ENCODE measurements around the gene BMPR1A.
A peak's percentile ranks its signal among the peaks of the same experiment; 100 is the strongest.

Gene BMPR1A

DNA sequence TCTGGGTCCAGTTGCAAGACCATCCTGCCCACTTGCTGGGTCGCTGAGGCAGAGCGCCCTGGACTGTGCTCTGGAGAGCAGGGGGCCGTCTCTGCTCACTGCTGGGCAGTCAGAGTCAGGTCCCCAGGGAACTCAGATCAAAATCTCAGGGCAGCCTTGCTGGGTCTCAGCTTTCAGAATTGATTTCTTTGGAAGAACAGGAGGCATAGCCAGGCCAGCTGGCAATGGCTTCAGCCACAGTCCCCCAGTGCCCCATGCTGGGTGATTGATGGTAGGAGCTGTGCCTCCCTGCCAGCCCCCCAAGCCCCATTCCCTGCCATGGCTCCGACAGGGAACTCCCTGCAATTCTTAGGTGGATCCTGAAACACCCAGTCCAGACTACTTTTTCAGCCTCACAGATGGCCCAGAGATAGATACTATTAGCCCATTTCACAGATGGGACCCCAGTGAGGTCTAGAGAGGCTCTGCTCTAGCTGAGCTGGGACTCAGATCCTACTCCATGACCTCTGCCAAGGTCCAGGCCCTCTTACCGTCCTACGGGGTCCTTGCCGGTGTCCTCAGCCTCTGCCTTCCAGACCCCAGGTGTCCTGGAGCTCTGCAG, 200.5 kb downstream of the BMPR1A start:
- Histone ChIP-seq H3K36me3 (ENCODE audit: control insufficient read depth, insufficient read depth, low read length) (no peaks in the 10 kb centered on the region), H3K4me1 (no peaks in the 10 kb centered on the region), H2AFZ (no peak overlapping the region), H3K4me3 (ENCODE audit: low read depth, low read length) (peak overlapping the region; percentile 34), H3K9ac (no peak overlapping the region), H3K79me2 (no peaks in the 10 kb centered on the region), H3K9me3 (ENCODE audit: control insufficient read depth, low read length) (no peaks in the 10 kb centered on the region), H3K4me2 (ENCODE audit: low read length) (peak overlapping the region; percentile 44), H3K27ac (peak overlapping the region; percentile 67), H3K27me3 (ENCODE audit: control insufficient read depth, insufficient read depth, low read length) (no peaks in the 10 kb centered on the region)
- TF ChIP-seq, protein P1, sequence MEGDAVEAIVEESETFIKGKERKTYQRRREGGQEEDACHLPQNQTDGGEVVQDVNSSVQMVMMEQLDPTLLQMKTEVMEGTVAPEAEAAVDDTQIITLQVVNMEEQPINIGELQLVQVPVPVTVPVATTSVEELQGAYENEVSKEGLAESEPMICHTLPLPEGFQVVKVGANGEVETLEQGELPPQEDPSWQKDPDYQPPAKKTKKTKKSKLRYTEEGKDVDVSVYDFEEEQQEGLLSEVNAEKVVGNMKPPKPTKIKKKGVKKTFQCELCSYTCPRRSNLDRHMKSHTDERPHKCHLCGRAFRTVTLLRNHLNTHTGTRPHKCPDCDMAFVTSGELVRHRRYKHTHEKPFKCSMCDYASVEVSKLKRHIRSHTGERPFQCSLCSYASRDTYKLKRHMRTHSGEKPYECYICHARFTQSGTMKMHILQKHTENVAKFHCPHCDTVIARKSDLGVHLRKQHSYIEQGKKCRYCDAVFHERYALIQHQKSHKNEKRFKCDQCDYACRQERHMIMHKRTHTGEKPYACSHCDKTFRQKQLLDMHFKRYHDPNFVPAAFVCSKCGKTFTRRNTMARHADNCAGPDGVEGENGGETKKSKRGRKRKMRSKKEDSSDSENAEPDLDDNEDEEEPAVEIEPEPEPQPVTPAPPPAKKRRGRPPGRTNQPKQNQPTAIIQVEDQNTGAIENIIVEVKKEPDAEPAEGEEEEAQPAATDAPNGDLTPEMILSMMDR (IDR thresholded peaks at IDR 0.05) = no peak

DNA sequence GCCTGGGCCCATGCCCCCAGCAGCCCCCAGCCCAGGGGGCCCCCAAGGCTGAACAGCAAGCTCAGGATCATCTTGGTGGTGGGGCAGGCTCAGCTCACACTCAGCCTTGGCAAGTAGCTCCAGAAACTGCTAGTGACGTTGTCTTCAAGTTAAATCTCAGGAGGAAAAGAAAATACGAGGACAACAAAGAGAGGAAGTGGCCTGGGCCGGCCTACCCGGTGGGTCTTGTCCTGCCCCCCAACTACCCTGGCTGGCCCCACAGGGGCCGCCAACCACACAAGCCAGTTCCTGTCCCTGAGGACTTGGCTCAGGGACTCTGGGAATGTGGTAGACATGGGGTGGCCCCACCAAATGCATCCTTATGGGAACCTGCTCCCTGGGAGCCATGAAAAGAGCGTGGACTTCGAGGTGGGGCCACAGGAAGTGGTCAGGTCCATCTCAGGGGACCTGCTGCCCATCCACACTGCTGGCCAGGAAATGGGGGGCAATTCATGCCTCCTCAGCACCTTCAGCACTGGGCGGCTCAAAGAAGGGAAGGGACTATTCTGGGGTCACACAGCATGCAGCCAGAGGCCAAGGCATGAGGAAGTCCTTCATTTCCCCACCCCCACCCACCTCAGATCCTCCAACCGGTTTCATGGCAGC, 201.2 kb downstream of the BMPR1A start, which contains the start of gene MMRN2:
TSS of gene MMRN2 (minus strand) at position 145 of the 645 bp plus-strand sequence. CDS start at position 71, 74 bp downstream.
- no peak within 1 kb of the TSS for H2AFZ ChIP-seq
- H3K9me3 ChIP-seq (ENCODE audit: control insufficient read depth, low read length) = no peaks in the 10 kb centered on the region
- no peaks in the 10 kb centered on the region for H3K4me1 ChIP-seq
- H3K27ac ChIP-seq = peak within 1 kb of the TSS; percentile 67
- no peak within 1 kb of the TSS for H3K9ac ChIP-seq
- no peaks in the 10 kb centered on the region for H3K79me2 ChIP-seq
- no peaks in the 10 kb centered on the region for H3K36me3 ChIP-seq (ENCODE audit: control insufficient read depth, insufficient read depth, low read length)
- no peaks in the 10 kb centered on the region for H3K27me3 ChIP-seq (ENCODE audit: control insufficient read depth, insufficient read depth, low read length)
- TF ChIP-seq, protein P1 (IDR thresholded peaks at IDR 0.05) = no peak
- H3K4me2 ChIP-seq (ENCODE audit: low read length) = peak within 1 kb of the TSS; percentile 44
- H3K4me3 ChIP-seq (ENCODE audit: low read depth, low read length) = peak within 1 kb of the TSS; percentile 34

DNA sequence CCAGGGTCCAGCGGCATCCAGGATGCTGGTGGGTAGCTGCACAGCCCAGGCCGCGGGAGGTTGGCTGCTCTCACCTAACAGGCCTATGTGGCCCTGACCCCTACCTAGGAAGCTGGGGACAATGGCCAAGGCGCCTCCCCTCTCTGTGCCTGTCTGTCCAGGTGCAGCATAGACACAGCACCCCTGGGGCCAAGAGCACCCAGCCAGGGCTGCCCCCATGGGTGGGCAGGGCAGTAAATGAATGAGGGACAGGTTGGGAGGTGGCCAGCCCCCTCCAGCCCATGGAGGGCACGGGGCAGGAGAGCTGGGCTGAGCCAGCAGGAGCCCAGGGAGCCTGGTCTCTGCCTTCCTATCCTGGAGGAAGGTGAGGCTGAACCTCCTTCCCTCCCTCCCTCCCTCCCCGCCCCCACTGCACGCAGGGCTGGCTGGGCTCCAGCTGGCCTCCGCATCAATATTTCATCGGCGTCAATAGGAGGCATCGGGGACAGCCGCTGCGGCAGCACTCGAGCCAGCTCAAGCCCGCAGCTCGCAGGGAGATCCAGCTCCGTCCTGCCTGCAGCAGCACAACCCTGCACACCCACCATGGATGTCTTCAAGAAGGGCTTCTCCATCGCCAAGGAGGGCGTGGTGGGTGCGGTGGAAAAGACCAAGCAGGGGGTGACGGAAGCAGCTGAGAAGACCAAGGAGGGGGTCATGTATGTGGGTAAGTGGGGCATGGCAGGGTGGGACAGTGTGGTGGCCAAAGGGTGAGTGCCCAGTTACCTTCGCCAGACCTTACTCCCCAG, 201.9 kb downstream of the BMPR1A start, which contains the start of gene SNCG:
TSS of gene SNCG (plus strand) at position 484 of the 785 bp plus-strand sequence. CDS start at position 583, 99 bp downstream.
- Histone ChIP-seq H3K27me3 (ENCODE audit: control insufficient read depth, insufficient read depth, low read length) (no peaks in the 10 kb centered on the region), H3K9ac (no peak within 1 kb of the TSS), H3K4me3 (ENCODE audit: low read depth, low read length) (no peak within 1 kb of the TSS), H3K36me3 (ENCODE audit: control insufficient read depth, insufficient read depth, low read length) (no peaks in the 10 kb centered on the region), H3K4me1 (no peaks in the 10 kb centered on the region), H3K4me2 (ENCODE audit: low read length) (peak within 1 kb of the TSS; percentile 22), H3K27ac (peak within 1 kb of the TSS; percentile 67), H3K9me3 (ENCODE audit: control insufficient read depth, low read length) (no peaks in the 10 kb centered on the region), H3K79me2 (no peaks in the 10 kb centered on the region), H2AFZ (no peak within 1 kb of the TSS)
- TF ChIP-seq, protein P1 (IDR thresholded peaks at IDR 0.05) = no peak

DNA sequence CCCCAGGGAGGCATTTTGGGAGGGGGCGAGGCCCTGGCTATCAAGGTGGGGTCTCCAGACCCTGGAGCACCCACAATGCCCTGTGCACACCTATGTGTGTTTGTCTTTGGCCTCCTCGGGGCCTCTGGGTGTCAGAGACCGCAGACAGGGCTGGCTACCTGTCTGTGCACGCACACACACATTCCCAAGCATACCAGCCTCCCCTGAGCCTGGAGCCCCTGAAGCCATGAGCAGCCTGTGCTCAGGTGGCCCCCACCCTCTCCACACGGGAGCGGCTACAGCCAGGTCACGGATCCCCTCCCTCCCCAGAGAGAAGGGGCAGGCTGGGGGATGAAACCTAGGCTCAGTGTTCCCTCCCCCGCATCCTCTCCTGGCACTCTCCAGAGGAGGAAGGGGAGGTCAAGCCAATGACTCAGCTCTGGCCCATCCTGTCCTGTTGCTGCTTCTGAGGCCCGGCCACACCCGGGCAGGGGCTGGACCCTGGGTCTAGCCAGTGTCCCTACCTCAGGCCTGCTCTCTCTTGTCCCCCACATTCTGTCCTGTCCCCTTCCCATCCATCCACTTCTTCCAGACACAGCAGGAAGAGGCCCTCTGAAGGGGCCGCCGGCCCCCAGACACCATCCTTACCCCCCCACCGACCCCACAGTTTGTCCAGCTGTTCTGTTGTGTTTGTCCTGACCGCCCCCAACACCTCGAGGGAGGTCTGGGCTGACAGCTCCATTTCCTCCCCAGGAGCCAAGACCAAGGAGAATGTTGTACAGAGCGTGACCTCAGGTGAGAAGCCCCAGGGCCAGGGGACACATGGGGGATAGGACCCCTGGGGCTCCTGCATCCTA, 202.7 kb downstream of the BMPR1A start:
- Histone ChIP-seq H3K36me3 (ENCODE audit: control insufficient read depth, insufficient read depth, low read length) (no peaks in the 10 kb centered on the region), H3K4me3 (ENCODE audit: low read depth, low read length) (no peak overlapping the region), H3K79me2 (no peaks in the 10 kb centered on the region), H3K4me1 (no peaks in the 10 kb centered on the region), H2AFZ (no peak overlapping the region), H3K9ac (no peak overlapping the region), H3K27ac (peak overlapping the region; percentile 47), H3K27me3 (ENCODE audit: control insufficient read depth, insufficient read depth, low read length) (no peaks in the 10 kb centered on the region), H3K4me2 (ENCODE audit: low read length) (peak overlapping the region; percentile 22), H3K9me3 (ENCODE audit: control insufficient read depth, low read length) (no peaks in the 10 kb centered on the region)
- TF ChIP-seq, protein P1 (IDR thresholded peaks at IDR 0.05) = no peak

All from parathyroid adenoma (tissue), 2 donors.